Measurements from ENCODE around the gene TBX18.

The TBX18 gene

GRCh38 chr6:84764332-84765049 lies at the start of gene TBX18:
Gene TBX18 (minus strand): TSS chr6:84764598. CDS start chr6:84764181, 417 bp downstream.
- peak within 1 kb of the TSS; percentile 85 for H3K27ac ChIP-seq (ENCODE audit: low read depth, low read length)
- no peaks in the 10 kb centered on the region for H3K27me3 ChIP-seq (ENCODE audit: insufficient read depth, low read length)
- peak within 1 kb of the TSS; percentile 95 for H2AFZ ChIP-seq (ENCODE audit: low read length, unreplicated experiment)
- H3K36me3 ChIP-seq (ENCODE audit: insufficient read depth, low read length): no peaks in the 10 kb centered on the region
- H3K4me3 ChIP-seq (ENCODE audit: low read depth, low read length): peak within 1 kb of the TSS; percentile 92
- H3K4me1 ChIP-seq (ENCODE audit: control insufficient read depth, insufficient read depth, low read length, unreplicated experiment): peaks cover 4% of the 10 kb centered on the region
- peaks cover 35% of the 10 kb centered on the region for H3K79me2 ChIP-seq (ENCODE audit: control insufficient read depth, insufficient read depth, low read length, unreplicated experiment)

GRCh38 chr6:84811351-84811750 lies 47.0 kb upstream of the TBX18 start:
- no peaks in the 10 kb centered on the region for H3K79me2 ChIP-seq (ENCODE audit: control insufficient read depth, insufficient read depth, low read length, unreplicated experiment)
- H3K36me3 ChIP-seq (ENCODE audit: insufficient read depth, low read length): no peaks in the 10 kb centered on the region
- no peaks in the 10 kb centered on the region for H3K27me3 ChIP-seq (ENCODE audit: insufficient read depth, low read length)
- H3K4me1 ChIP-seq (ENCODE audit: control insufficient read depth, insufficient read depth, low read length, unreplicated experiment): no peaks in the 10 kb centered on the region
- no peak overlapping the region for H3K4me3 ChIP-seq (ENCODE audit: low read depth, low read length)
- no peak overlapping the region for H2AFZ ChIP-seq (ENCODE audit: low read length, unreplicated experiment)
- no peak overlapping the region for H3K27ac ChIP-seq (ENCODE audit: low read depth, low read length)

DNA sequence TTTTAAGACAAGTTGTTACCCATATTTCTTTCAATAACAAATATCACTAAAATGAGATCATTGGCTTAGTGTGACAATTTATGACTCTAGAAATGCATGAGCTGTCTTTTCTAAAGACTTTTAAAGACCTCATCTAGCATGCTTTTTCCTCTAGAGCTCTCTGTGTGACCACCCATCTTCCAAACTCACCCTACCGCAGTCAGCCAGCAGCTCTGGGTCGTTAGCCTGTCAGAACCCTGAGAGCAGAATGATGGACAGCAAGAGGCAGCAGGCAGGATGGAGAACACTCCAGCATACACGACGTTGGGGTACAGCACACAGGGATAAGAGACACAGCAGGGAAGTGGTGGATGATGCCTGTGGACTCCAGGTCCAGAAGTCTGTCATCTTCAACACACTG lies 45.1 kb upstream of the TBX18 start:
- no peaks in the 10 kb centered on the region for H3K36me3 ChIP-seq (ENCODE audit: insufficient read depth, low read length)
- H3K27ac ChIP-seq (ENCODE audit: low read depth, low read length): no peak overlapping the region
- H2AFZ ChIP-seq (ENCODE audit: low read length, unreplicated experiment): no peak overlapping the region
- no peaks in the 10 kb centered on the region for H3K79me2 ChIP-seq (ENCODE audit: control insufficient read depth, insufficient read depth, low read length, unreplicated experiment)
- H3K27me3 ChIP-seq (ENCODE audit: insufficient read depth, low read length): no peaks in the 10 kb centered on the region
- H3K4me1 ChIP-seq (ENCODE audit: control insufficient read depth, insufficient read depth, low read length, unreplicated experiment): peaks cover 16% of the 10 kb centered on the region
- H3K4me3 ChIP-seq (ENCODE audit: low read depth, low read length): no peak overlapping the region

GRCh38 chr6:84808491-84809061 lies 44.2 kb upstream of the TBX18 start:
- H3K4me3 ChIP-seq (ENCODE audit: low read depth, low read length): no peak overlapping the region
- H2AFZ ChIP-seq (ENCODE audit: low read length, unreplicated experiment): no peak overlapping the region
- H3K27ac ChIP-seq (ENCODE audit: low read depth, low read length): no peak overlapping the region
- no peaks in the 10 kb centered on the region for H3K27me3 ChIP-seq (ENCODE audit: insufficient read depth, low read length)
- H3K79me2 ChIP-seq (ENCODE audit: control insufficient read depth, insufficient read depth, low read length, unreplicated experiment): no peaks in the 10 kb centered on the region
- peaks cover 21% of the 10 kb centered on the region for H3K4me1 ChIP-seq (ENCODE audit: control insufficient read depth, insufficient read depth, low read length, unreplicated experiment)
- H3K36me3 ChIP-seq (ENCODE audit: insufficient read depth, low read length): no peaks in the 10 kb centered on the region

DNA sequence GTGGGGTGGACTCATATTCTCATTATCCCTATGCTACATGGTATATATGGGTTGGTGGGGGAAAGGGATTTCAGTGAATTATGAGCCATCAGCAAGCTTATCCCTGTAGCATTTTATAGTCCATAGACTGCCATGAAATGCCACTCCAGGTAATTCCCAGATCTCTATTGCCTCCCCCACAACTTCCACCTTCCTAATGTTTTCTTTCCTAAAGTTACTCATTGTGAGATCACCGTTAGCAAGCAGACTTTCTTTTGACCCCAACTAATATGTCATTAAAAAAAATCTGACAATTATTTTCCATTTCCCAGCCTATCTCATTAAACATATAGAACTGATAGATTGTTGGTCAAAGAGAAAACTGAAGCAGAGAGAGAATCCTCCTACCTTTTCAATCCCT lies 40.7 kb upstream of the TBX18 start:
- H3K4me3 ChIP-seq (ENCODE audit: low read depth, low read length): peak overlapping the region; percentile 59; the same call in 1 of the 2 replicates
- H3K36me3 ChIP-seq (ENCODE audit: insufficient read depth, low read length): no peaks in the 10 kb centered on the region
- peak overlapping the region; percentile 32 for H2AFZ ChIP-seq (ENCODE audit: low read length, unreplicated experiment)
- H3K27ac ChIP-seq (ENCODE audit: low read depth, low read length): peak overlapping the region; percentile 69
- no peaks in the 10 kb centered on the region for H3K79me2 ChIP-seq (ENCODE audit: control insufficient read depth, insufficient read depth, low read length, unreplicated experiment)
- peaks cover 21% of the 10 kb centered on the region for H3K4me1 ChIP-seq (ENCODE audit: control insufficient read depth, insufficient read depth, low read length, unreplicated experiment)
- no peaks in the 10 kb centered on the region for H3K27me3 ChIP-seq (ENCODE audit: insufficient read depth, low read length)

GRCh38 chr6:84804720-84805119 lies 40.3 kb upstream of the TBX18 start:
- Histone ChIP-seq H3K79me2 (ENCODE audit: control insufficient read depth, insufficient read depth, low read length, unreplicated experiment) (no peaks in the 10 kb centered on the region), H3K4me3 (ENCODE audit: low read depth, low read length) (peak overlapping the region; percentile 59; the same call in 1 of the 2 replicates), H3K4me1 (ENCODE audit: control insufficient read depth, insufficient read depth, low read length, unreplicated experiment) (peaks cover 21% of the 10 kb centered on the region), H3K27ac (ENCODE audit: low read depth, low read length) (peak overlapping the region; percentile 69), H2AFZ (ENCODE audit: low read length, unreplicated experiment) (peak overlapping the region; percentile 32), H3K27me3 (ENCODE audit: insufficient read depth, low read length) (no peaks in the 10 kb centered on the region), H3K36me3 (ENCODE audit: insufficient read depth, low read length) (no peaks in the 10 kb centered on the region)

- no peak overlapping the region for H3K27ac ChIP-seq (ENCODE audit: low read depth, low read length)
- H2AFZ ChIP-seq (ENCODE audit: low read length, unreplicated experiment): no peak overlapping the region
- H3K36me3 ChIP-seq (ENCODE audit: insufficient read depth, low read length): no peaks in the 10 kb centered on the region
- H3K4me1 ChIP-seq (ENCODE audit: control insufficient read depth, insufficient read depth, low read length, unreplicated experiment): peaks cover 48% of the 10 kb centered on the region
- H3K79me2 ChIP-seq (ENCODE audit: control insufficient read depth, insufficient read depth, low read length, unreplicated experiment): no peaks in the 10 kb centered on the region
- H3K4me3 ChIP-seq (ENCODE audit: low read depth, low read length): no peak overlapping the region
- H3K27me3 ChIP-seq (ENCODE audit: insufficient read depth, low read length): no peaks in the 10 kb centered on the region
These were observed 36.9 kb upstream of the TBX18 start for GRCh38 chr6:84801250-84801649.

DNA sequence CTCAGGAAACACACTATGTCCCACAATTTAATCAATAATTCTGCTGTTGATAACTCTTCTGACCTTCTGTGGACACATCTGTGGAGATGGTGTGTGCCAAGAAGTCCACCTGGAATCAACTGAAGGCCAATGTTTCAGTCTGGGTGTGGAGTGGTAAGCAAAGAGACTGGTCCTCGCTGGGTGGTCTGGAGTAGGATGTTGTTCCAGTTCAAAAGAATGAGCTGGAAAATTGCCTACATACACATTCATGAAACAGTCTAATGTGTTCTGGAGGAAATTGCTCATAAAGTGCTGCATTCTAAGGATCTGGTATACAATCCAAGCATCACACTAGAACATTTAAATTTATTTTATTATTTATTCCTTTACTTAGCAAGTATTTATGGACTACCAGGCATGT lies 33.9 kb upstream of the TBX18 start:
- no peaks in the 10 kb centered on the region for H3K79me2 ChIP-seq (ENCODE audit: control insufficient read depth, insufficient read depth, low read length, unreplicated experiment)
- peaks cover 27% of the 10 kb centered on the region for H3K4me1 ChIP-seq (ENCODE audit: control insufficient read depth, insufficient read depth, low read length, unreplicated experiment)
- no peaks in the 10 kb centered on the region for H3K27me3 ChIP-seq (ENCODE audit: insufficient read depth, low read length)
- H3K27ac ChIP-seq (ENCODE audit: low read depth, low read length): no peak overlapping the region
- no peak overlapping the region for H3K4me3 ChIP-seq (ENCODE audit: low read depth, low read length)
- H2AFZ ChIP-seq (ENCODE audit: low read length, unreplicated experiment): no peak overlapping the region
- H3K36me3 ChIP-seq (ENCODE audit: insufficient read depth, low read length): no peaks in the 10 kb centered on the region

GRCh38 chr6:84796343-84796742 lies 31.9 kb upstream of the TBX18 start:
- Histone ChIP-seq H3K27ac (ENCODE audit: low read depth, low read length) (no peak overlapping the region), H3K36me3 (ENCODE audit: insufficient read depth, low read length) (no peaks in the 10 kb centered on the region), H3K27me3 (ENCODE audit: insufficient read depth, low read length) (no peaks in the 10 kb centered on the region), H3K79me2 (ENCODE audit: control insufficient read depth, insufficient read depth, low read length, unreplicated experiment) (no peaks in the 10 kb centered on the region), H2AFZ (ENCODE audit: low read length, unreplicated experiment) (no peak overlapping the region), H3K4me3 (ENCODE audit: low read depth, low read length) (no peak overlapping the region), H3K4me1 (ENCODE audit: control insufficient read depth, insufficient read depth, low read length, unreplicated experiment) (peaks cover 34% of the 10 kb centered on the region)

DNA sequence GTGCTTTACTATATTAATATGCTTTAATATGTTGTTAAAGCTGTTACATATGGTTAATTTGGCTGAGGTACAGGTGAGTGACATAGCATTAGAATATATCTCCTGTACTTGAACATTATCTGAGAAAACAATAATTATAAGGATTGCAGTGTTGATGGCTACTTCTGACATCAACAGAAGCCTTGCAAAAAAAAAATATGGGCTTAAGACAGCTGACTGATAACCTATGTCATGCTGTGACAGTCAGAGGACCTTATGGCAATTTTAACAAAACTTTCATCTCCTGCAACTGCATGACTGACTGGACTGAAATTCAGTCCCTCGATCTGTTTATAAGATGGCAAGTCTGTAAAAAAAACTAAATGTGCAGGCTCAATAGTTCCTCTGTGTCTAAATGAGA lies 27.5 kb upstream of the TBX18 start:
- peak overlapping the region; percentile 87 for H2AFZ ChIP-seq (ENCODE audit: low read length, unreplicated experiment)
- peak overlapping the region; percentile 68; the same call in 1 of the 2 replicates for H3K4me3 ChIP-seq (ENCODE audit: low read depth, low read length)
- H3K4me1 ChIP-seq (ENCODE audit: control insufficient read depth, insufficient read depth, low read length, unreplicated experiment): peaks cover 14% of the 10 kb centered on the region
- peak overlapping the region; percentile 45; the same call in 1 of the 2 replicates for H3K27ac ChIP-seq (ENCODE audit: low read depth, low read length)
- H3K79me2 ChIP-seq (ENCODE audit: control insufficient read depth, insufficient read depth, low read length, unreplicated experiment): no peaks in the 10 kb centered on the region
- no peaks in the 10 kb centered on the region for H3K36me3 ChIP-seq (ENCODE audit: insufficient read depth, low read length)
- no peaks in the 10 kb centered on the region for H3K27me3 ChIP-seq (ENCODE audit: insufficient read depth, low read length)

- Histone ChIP-seq H3K27me3 (ENCODE audit: insufficient read depth, low read length) (no peaks in the 10 kb centered on the region), H3K4me1 (ENCODE audit: control insufficient read depth, insufficient read depth, low read length, unreplicated experiment) (peaks cover 13% of the 10 kb centered on the region), H2AFZ (ENCODE audit: low read length, unreplicated experiment) (peak overlapping the region; percentile 87), H3K4me3 (ENCODE audit: low read depth, low read length) (peak overlapping the region; percentile 68), H3K27ac (ENCODE audit: low read depth, low read length) (peak overlapping the region; percentile 45), H3K79me2 (ENCODE audit: control insufficient read depth, insufficient read depth, low read length, unreplicated experiment) (no peaks in the 10 kb centered on the region), H3K36me3 (ENCODE audit: insufficient read depth, low read length) (no peaks in the 10 kb centered on the region)
These were observed 26.8 kb upstream of the TBX18 start for GRCh38 chr6:84791233-84791632.
